ENCODE measurements around the gene ARHGAP23. TPM values are rescaled to one million over a fixed set of nuclear protein-coding genes. Genes with fewer than 3 reads are reported as not detected.
"Not testable (repeated sequence)": the region's sequence is repeated elsewhere in the genome, so short reads cannot be mapped to it uniquely, and the experiment has no call there.

ARHGAP23 gene
- total RNA-seq, 1 experiment from 2014 or later = 31.7 TPM

DNA sequence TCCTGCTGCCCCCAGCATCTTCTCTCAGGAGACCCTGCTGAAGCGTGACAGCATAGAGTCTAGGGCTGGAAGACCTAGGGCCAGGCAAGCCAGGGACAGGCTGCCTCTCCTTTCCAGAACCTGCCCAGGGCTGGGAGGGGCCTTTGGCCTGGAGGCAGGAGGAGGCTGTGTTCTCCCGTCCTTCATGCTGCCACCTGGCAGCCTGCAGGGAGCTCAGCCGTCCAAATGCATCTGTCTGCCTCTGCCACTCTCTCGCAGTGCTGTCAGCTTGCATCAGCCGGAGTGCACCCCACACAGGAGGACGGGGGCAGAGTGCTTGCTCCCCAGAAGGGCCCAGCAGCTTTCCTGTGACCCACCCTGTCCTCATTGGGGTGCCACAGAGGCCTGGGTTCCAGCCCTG, 31.3 kb downstream of the ARHGAP23 start:
- DNase-seq (ENCODE audit: low read depth) = no peak

DNA sequence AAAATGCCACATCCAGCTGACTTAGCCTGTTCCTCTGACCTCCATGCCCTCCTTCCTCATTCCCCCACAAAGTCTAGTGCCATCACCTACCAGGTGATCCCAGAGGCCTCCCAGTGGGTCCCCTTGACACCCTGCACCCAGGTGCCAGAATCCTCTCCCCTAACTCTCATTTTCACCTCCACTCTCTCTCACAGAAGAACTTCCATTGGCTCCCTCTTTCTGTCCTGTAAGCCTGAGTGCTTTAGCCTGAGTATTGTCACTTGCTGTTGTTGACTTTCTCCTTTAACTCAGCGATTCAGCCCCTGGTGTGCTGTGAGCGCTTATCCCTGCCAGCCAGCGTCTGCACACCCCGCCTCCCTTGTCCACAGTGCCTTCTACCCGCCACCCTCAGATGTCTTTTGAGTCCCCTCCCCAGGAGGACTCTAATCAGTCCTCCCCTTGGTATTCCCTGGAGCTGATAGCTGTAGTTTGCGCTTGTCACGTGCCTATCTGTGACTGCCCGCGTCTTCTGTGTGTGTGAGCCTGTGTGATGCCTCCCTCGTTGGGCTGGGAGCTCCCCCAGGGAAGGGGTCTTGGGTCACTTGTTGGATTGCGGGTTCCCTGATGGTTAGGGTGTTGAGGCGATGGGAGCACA, 31.9 kb downstream of the ARHGAP23 start:
- DNase-seq (ENCODE audit: low read depth) = no peak

DNA sequence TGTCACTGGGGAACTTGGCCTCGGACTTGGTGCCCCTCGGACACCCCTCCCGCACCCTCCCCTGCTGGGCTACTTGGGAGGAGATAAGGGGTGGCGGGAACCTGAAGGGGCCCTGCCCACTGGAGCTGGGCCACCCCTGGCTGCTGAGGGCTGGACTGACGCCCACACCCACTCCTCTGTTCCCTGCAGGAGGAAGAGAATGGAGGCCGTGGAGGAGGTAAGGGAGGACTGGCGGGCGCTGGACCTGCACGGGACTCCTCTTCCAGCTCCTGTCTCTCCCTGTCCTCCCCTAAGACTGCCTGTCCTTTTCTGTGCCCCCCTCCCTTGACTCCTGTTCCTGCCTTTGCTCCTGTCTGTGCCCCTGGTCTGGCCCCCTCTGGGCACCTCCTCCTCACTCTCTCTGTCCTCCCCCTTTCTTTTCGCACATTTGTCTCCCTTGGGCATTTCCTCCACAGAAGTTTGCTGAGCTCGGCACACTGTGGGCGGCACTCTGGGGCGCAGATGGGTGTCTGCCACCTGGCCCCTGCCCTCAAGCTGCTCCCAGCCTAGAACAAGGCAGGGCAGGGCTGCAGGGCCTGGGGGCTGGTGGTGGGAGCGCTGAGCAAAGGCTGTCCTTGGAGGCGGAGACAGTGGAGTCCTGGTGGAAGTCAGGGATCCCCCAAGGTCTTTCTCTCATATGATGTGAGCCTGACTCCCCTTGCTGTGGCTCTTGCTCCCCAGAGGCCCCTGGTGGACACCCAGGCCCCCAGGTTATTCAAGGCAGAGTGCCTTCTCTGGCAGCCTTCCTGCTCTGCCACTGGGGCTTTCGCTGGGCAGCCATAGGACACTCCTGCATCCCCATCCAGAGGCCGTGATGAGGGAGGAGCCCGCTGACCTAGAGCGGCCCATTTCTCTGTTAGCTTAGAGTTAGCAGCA, 32.7 kb downstream of the ARHGAP23 start:
- no peak for DNase-seq (ENCODE audit: low read depth)

DNA sequence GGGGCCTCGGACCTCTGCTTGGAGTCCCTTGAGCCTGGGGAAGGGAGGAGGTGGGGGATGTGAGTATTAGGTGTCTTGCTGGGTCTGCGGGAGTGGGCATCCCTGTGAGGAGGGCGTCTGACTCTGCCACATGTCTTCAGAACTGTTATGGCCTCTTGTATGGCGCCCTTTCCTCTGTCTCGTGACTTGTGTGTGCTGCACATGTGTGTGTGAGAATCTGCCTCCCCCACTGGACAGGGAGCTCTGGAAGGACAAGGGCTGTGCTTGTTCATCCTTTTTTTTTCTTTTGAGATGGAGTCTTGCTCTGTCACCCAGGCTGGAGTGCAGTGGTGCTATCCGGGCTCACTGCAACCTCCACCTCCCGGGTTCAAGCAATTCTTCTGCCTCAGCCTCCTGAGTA, 33.4 kb downstream of the ARHGAP23 start:
- no peak for DNase-seq (ENCODE audit: low read depth)

DNA sequence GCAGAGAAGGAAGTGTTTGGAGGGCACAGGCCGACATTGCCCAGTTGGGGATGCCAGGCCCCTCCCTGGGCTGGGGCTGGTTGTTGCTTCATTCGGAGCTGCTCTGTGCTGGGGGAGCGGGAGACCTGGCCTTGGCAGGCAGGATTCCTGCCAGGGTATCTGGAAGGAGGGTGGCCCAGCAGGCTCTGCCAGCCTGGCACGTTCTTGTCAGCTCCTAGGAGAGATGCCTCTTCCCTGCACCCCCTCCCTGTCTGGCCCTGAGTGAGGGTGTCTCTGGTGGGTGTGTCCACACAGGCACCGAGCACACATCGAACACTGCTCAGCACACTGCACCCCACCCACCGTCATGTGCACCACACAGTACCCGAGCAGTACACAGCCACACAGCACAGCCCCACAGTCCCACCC, 35.2 kb downstream of the ARHGAP23 start:
- no peak for DNase-seq (ENCODE audit: low read depth)

DNA sequence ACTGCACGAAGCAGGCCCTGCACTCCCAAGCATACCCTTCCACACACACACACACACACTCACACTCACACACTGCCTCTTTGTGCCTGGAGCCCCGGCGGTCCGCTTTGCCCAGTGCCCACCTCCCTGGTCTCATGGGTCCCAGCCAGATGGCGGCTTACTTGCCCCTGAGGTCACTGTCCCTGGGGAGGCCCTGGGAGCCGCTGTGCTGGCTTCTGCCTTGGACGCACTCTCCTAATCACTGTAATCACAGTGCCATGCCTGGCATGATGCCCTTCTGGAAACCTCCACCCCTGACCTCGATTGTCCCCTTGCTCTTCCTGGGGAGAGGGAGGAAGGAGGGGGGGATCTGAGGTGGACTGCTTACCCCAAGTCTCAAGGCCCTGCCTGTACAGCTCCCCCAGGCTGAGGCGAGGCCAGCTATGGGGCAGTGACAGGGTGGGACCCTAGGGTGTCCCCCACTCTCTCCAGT, 36.0 kb downstream of the ARHGAP23 start:
- peak; percentile 72 for DNase-seq (ENCODE audit: low read depth)

DNA sequence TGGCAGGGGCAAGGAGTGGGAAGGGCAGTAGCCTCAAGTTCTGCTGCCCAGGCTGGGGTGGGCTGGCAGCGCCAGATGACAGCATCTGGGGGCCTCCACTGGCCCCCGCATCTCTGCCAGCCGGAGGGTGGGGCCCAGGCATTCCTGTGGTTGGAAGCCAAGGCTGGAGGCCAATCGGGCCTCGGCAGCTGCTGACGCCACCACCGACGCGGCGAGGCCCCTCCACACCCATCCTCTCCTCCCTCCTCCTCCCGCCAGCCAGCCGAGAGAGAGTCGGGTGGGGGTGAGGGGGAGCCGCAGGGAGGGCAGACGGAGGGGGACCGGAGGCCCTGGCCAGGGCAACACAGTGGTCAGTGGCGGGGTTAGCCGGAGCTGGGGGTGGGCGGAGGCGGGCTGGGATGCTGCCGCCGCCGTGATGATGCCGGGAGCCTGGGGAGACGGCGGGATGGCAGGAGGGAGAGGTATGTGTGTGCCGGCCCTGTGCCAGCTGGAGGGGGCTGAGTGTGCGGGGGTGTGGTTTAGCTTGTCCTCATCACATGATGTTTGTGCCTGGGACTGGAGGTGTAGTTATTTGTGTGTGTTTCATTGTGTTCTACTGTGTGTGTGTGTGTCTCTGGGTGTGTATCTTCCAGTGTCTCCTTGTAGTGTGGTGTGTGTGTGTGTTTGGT, 36.6 kb downstream of the ARHGAP23 start:
- DNase-seq (ENCODE audit: low read depth) = peak; percentile 88

DNA sequence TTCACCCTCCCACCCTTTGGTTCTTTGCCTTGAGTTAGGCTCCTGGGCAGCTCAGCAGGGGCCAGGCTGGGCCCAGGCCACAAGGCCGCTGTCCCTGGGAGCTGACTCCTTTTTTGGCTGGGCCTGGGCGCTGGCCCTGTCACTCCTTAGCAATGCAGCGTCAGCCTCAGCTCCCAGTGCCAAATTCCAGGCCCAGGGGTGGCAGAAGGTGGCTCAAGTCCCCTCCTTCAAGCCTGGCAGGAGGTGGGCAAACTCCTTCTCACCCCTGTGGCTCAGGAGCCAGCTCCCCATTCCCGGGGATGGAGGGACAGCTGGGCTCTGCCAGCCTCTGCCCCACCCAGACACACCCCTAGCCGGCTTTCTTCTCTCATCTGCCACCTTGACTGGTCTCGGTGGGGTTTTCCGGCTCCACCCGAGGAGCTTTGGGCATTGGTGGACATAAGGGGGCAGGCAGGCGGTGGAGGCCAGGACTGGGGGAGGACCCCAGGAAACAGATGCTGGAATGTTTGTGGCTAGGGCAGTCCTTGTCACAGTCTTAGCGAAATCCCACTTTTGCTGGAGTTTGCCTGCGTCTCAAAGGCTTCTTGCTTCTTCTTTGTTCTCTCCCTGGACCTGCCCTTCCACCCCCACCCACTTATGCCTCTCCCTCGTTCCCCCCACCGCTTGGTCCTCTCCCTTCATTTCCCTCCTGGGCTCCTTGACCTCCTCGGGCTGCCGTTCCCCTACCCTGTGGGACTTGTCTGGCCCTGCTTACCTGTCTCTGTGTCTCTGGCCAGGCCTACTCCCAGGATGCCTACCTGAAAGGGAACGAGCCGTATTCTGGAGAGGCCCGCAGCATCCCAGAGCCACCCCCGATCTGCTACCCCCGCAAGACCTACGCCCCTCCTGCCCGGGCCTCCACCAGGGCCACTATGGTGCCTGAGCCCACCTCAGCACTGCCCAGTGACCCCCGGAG, 37.4 kb downstream of the ARHGAP23 start:
- no peak for DNase-seq (ENCODE audit: low read depth)

DNA sequence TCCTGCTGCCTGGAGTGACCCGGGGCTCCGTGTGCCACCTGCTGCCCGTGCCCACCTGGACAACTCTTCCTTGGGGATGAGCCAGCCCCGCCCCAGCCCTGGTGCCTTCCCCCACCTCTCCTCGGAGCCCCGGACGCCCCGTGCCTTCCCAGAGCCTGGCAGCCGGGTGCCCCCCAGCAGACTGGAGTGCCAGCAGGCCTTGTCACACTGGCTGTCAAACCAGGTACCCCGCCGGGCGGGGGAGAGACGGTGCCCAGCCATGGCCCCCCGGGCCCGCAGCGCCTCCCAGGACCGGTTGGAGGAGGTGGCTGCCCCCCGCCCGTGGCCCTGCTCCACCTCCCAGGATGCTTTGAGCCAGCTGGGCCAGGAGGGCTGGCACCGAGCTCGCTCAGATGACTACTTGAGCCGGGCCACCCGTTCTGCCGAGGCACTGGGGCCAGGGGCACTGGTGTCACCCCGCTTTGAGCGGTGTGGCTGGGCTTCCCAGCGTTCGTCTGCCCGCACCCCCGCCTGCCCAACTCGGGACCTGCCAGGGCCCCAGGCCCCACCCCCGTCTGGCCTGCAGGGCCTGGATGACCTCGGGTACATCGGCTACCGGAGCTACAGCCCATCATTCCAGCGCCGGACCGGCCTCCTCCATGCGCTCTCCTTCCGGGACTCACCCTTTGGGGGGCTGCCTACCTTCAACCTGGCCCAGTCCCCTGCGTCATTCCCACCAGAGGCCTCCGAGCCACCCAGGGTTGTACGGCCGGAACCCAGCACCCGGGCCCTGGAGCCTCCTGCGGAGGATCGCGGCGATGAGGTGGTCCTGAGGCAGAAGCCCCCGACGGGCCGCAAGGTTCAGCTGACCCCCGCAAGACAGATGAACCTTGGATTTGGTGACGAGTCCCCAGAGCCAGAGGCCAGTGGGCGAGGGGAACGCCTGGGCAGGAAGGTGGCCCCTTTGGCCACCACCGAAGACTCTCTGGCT, 38.4 kb downstream of the ARHGAP23 start:
- DNase-seq (ENCODE audit: low read depth) = no peak

DNA sequence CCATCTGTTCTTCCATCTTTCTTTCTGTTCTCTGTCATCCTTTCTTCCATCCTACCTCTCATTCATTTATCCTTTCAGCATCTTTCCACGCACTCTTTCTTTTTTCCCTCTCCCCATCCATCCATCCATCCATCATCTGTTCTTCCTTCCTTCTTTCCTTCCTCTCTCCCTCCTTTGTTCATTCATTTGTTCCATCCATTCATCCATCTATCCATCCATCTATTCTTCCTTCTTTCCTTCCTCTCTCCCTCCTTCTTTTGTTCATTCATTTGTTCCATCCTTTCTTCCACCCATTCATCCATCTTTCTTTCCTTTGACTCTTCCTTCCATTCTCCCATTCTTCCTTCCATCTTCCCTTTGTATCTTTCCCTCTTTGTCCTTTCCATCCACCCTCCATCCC, 39.2 kb downstream of the ARHGAP23 start:
- DNase-seq (ENCODE audit: low read depth) = no peak

DNA sequence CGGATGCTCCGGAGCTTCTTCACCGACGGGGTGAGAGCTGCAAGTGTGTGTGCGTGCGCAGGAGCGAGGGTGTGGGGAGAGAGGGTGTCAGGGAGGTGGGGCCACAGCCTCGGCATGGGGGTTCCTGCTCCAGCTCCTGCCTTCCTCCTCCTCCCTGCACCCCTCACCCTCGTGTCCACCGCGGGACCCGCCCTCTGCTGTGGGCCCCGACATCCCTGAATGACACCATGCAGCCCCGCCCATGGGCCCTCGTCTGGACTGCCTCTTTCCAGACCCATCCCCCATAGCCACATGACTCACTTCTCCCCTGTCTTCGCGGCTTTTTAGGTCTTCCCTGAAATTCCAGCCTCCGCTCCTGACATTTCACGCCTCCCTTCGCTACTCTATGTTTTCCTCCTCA, 41.6 kb downstream of the ARHGAP23 start:
- DNase-seq (ENCODE audit: low read depth) = peak; percentile 46

DNA sequence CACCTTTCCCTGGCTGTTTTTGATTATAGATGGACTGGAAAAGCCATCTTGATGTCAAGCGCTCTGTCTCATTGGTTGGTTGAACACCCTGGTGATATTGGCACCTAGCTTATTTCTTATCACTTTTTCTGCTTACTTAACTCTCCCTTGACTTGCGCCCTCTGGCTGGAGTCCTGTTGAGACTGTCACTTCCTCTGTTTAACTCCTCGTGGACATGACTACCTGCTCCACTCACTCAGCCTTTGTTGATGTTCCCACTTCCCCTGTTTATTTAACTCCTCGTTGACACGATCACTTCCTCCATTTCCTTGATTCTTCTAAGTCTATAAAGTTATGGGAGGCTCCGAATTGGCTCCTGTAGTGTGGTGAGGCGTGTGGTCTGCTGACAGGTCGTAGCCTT, 43.0 kb downstream of the ARHGAP23 start:
- not testable (repeated sequence) for DNase-seq (ENCODE audit: low read depth)

DNA sequence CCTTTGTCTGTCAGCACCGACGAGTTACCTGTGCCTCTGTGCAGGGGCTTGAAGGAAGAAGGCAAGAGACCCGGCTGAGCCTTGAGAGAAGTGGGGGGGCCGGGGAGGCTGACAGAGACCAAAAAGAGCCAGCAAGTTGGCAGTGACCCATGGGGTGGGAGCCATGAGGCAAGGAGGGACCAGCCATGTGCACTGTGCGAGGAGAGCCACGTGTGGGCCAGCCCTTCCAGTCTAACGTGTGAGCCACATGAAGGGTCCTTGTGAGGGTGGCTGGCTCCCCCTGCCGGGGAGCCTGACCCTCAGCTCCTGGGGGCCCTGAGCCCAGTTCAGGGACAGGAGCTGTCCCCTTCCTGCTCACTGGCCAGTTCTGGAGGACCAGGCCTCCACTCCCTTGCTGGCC, 46.4 kb downstream of the ARHGAP23 start:
- DNase-seq (ENCODE audit: low read depth) = not testable (repeated sequence)

DNA sequence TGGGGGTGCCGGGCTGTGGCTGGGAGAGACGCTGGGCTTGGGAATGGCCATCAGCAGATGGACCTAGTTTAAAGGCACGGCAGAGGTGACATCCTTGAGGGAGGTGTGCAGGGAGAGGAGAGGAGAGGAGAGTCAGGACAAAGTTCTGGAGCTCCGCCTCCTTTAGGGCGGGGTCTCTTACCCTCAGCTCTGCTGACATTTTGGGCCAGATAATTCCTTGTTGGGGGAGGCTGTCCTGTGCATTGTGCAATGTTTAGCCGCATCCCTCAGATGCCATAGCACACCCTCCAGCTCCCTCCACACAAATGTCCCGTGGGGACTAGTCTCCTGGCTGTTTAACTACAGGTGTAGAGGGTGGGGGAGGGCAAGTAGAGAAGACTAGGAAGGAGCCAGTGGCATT, 48.3 kb downstream of the ARHGAP23 start:
- no peak for DNase-seq (ENCODE audit: low read depth)

DNA sequence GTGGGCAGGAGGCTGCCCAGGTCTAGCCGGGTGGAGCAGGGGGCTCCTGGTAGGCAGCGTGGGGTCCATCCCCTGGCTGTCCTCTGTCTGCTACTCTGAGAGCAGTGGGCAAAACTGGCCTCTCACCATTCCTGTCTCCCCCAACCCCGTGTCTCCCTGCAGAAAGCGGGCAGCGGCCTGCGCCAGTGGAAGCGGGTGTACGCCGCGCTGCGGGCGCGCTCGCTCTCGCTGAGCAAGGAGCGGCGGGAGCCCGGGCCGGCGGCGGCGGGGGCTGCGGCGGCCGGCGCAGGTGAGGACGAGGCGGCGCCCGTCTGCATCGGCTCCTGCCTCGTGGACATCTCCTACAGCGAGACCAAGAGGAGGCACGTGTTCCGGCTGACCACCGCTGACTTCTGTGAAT, 49.2 kb downstream of the ARHGAP23 start:
- not testable (repeated sequence) for DNase-seq (ENCODE audit: low read depth)

DNA sequence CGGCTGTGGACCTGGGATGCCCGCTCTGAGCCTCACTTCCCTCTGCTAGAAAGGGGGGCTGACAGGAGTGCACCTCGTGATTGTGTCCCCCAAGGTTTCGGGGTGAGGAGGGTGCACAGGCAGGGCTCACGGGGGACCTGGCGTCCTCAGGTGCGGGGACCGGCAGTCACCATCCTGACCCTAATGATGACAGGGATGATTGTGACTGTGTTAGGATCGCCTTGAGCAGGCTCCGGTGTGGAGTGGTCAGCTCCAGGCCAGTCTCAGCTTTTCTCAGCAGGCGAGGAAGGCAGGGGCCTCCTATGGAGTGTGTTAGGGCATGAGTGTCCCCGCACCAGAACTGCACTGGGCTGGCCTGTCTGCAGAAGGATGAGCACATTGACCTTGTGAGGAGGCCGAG, 49.7 kb downstream of the ARHGAP23 start:
- DNase-seq (ENCODE audit: low read depth) = not testable (repeated sequence)

DNA sequence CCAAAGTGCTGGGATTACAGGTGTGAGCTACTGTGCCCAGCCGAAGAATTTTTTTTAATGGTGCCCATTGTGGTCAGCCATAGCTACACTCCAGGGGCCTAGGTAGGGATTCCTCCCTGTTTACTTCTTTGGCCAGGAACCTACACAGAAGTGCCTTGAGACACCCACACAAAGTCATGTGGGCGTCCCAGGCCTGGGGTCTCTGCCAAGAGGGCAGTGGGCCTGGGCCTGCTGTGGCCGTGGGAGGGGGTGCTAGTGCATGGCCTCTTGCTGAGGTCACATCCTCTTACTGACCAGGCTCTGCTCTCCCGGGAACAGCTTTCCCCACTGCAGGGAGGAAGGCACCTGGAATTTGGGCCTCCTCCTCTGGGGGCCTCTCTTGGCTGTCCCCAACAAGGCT, 50.4 kb downstream of the ARHGAP23 start:
- not testable (repeated sequence) for DNase-seq (ENCODE audit: low read depth)

DNA sequence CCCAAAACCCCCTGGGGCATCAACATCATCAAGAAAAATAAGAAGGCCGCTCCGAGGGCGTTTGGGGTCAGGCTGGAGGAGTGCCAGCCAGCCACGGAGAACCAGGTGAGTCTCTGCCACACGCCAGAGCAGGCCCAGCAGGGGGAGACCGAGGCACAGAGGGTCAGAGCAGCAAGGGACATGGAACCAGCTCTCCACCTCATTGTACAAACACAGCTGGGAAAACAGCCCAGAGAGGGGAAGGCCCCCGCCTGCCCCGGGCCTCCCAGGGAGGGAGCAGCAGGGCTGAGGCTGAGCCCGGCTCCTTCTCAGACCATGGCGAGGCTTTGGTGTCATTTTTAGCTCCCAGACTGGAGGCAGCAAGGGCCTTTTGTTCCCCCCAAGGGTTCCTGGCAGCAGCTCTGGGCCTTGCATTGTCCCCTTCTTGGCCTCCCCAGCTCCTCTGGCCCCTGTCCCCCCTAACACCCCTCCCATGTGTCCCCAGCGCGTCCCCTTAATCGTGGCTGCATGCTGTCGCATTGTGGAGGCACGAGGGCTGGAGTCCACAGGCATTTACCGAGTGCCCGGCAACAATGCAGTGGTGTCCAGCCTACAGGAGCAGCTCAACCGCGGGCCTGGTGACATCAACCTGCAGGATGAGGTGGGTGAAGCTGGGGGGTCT, 53.9 kb downstream of the ARHGAP23 start:
- not testable (repeated sequence) for DNase-seq (ENCODE audit: low read depth)

DNA sequence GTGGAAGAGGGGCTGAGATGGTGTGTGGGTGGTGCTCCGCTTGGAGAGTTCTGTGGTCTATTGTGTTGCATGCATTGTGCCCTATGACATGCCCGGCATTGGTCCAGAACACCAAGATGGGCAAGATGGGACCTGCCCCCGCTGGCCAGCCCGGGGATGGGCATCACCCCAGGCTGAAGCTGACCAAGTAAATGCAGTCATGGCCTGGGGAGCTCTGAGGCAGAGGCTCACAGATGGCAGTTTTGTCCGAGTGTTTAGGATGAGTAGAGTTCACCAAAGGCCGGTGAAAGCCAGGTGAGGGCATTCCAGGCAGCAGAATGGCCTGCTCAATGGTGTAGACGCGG, 54.4 kb downstream of the ARHGAP23 start:
- not testable (repeated sequence) for DNase-seq (ENCODE audit: low read depth)

Measured in LHCN-M2 (cell line).